CD4-positive, alpha-beta T cell treated with Interleukin-17A for 1 hour (primary cell): ENCODE data around the gene OR4E2.
"Not testable (repeated sequence)": the region's sequence is repeated elsewhere in the genome, so short reads cannot be mapped to it uniquely, and the experiment has no call there.

Source experiments
- DNase-seq: peaks from one replicate; pipeline ENCODE4 v3.0.0-alpha.2; 2020

Gene OR4E2

GRCh38 chr14:21653331-21653885 lies at the start of gene OR4E2:
Gene OR4E2 (plus strand): TSS chr14:21653835. CDS start chr14:21665083, 11,248 bp downstream.
- no peak for DNase-seq

GRCh38 chr14:21612324-21612723 lies 41.3 kb upstream of the OR4E2 start:
- DNase-seq = no peak

GRCh38 chr14:21614240-21614639 lies 39.4 kb upstream of the OR4E2 start:
- no peak for DNase-seq

- DNase-seq = no peak
Observed at GRCh38 chr14:21617614-21618013, 36.0 kb upstream of the OR4E2 start.

- no peak for DNase-seq
Observed at GRCh38 chr14:21626491-21627230, 27.0 kb upstream of the OR4E2 start.

- not testable (repeated sequence) for DNase-seq
Observed at GRCh38 chr14:21630503-21630902, 23.1 kb upstream of the OR4E2 start.

- DNase-seq = no peak
Observed at GRCh38 chr14:21631084-21631483, 22.6 kb upstream of the OR4E2 start.

- DNase-seq = no peak
Observed at GRCh38 chr14:21634840-21635239, 18.8 kb upstream of the OR4E2 start, which contains the start of gene OR10G2. Gene OR10G2 (minus strand): TSS chr14:21634940. CDS start chr14:21634842, 98 bp downstream.

GRCh38 chr14:21642683-21643082 lies 11.0 kb upstream of the OR4E2 start:
- no peak for DNase-seq

- DNase-seq = no peak
Observed at GRCh38 chr14:21643407-21643806, 10.2 kb upstream of the OR4E2 start.

- no peak for DNase-seq
Observed at GRCh38 chr14:21647380-21647779, 6.3 kb upstream of the OR4E2 start.

- no peak for DNase-seq
Observed at GRCh38 chr14:21652209-21652808, 1.3 kb upstream of the OR4E2 start.

GRCh38 chr14:21654215-21654614 lies 580 bp downstream of the OR4E2 start:
- no peak for DNase-seq

- DNase-seq = no peak
Observed at GRCh38 chr14:21656980-21657379, 3.3 kb downstream of the OR4E2 start.

- no peak for DNase-seq
Observed at GRCh38 chr14:21668377-21668776, 14.7 kb downstream of the OR4E2 start.

GRCh38 chr14:21669284-21669683 lies 15.6 kb downstream of the OR4E2 start:
- no peak for DNase-seq

- DNase-seq = no peak
Observed at GRCh38 chr14:21671371-21671770, 17.7 kb downstream of the OR4E2 start.

GRCh38 chr14:21672116-21672515 lies 18.5 kb downstream of the OR4E2 start:
- no peak for DNase-seq

- DNase-seq = no peak
Observed at GRCh38 chr14:21673718-21674117, 20.1 kb downstream of the OR4E2 start, which contains the start of gene OR4E1. Gene OR4E1 (minus strand): TSS chr14:21673818. CDS start chr14:21670935, 2,883 bp downstream.

- DNase-seq = no peak
Observed at GRCh38 chr14:21675566-21675965, 21.9 kb downstream of the OR4E2 start.

- no peak for DNase-seq
Observed at GRCh38 chr14:21680072-21680471, 26.4 kb downstream of the OR4E2 start.

- no peak for DNase-seq
Observed at GRCh38 chr14:21686468-21686867, 32.8 kb downstream of the OR4E2 start.

- DNase-seq = no peak
Observed at GRCh38 chr14:21694425-21694824, 40.8 kb downstream of the OR4E2 start.

- DNase-seq = not testable (repeated sequence)
Observed at GRCh38 chr14:21697662-21698061, 44.0 kb downstream of the OR4E2 start.
